Glomerular visceral epithelial cell (primary cell): ENCODE measurements around the gene KREMEN1.
A peak's percentile ranks its signal among the peaks of the same experiment; 100 is the strongest.
"Not testable (repeated sequence)": the region's sequence is repeated elsewhere in the genome, so short reads cannot be mapped to it uniquely, and the experiment has no call there.

Experiments
- DNase-seq: peaks from one replicate; pipeline ENCODE4 v3.0.0-alpha.2; 2016; ENCODE audit errors: extremely low spot score

Gene KREMEN1

DNA sequence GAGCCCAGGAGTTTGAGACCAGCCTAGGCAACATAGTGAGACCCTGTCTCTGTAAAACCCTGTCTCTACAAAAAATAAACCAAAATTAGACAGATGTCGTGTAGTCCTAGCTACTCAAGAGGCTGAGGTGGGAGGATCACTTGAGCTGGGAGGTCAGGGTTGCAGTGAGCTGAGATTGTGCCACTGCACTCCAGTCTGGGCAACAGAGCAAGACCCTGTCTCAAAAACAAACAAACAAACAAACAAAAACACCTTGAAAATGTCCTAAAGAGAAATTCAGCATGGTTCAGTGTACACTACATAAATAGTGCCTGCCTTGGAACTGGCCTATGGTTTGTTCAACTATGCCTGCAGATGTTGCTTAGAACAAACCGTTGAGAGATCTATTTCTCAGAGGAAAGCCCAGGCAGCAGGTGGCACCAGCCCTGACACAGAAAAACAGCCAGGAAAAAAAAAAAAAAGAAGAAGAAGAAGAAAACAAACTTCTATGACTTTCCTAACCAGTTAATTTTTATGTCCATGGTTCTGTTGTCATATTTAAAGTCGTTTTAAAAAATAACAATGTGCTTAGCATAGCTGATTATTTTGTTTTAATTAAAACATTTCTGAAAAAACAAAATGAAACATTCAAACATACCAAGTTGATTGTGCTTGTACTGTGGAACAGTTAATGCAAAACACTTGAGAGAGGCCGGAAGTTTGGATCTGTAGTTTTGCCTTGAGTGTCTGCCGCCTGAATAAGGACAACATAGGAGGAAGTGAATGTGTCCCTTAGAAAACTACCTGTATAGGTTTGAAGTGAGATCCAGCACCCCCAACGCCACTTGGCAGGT, 5.4 kb downstream of the KREMEN1 start:
- no peak for DNase-seq

GRCh38 chr22:29078869-29079207, 6.0 kb downstream of the KREMEN1 start:
- no peak for DNase-seq

GRCh38 chr22:29079218-29079901, 6.5 kb downstream of the KREMEN1 start:
- no peak for DNase-seq

GRCh38 chr22:29080106-29080975, 7.5 kb downstream of the KREMEN1 start:
- DNase-seq = no peak

DNA sequence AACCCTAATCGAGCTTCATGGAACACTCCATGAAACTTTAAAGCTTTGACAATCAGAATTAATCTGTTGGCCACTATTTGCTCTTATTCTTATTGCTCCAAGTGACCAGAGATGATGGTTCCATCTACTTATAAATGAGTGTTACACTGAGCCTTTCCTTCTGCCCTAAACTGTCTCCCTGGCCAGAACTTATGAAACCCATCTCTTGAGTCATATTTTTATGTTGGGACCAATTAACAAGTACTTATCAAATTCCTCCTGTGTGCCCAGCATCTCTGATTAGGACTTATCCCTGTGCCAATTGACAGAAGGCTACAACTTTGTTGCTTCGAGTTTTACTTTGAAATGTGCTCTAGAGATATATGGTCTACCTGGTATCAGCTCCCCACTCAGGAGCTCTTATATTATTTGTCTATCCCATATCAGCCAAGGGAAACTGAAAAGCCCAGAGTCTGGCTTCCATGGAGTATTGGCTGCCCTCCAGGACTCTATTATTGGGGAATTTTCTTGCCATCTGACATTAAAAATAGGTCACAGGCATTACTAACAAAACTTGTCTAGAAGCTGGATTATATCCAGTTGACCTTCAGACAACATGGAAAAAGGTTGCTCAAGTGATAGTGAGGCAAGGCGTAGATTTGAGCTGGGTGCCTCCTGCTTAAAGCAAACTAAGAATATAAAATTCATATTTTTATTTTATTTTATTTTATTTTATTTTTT, 8.8 kb downstream of the KREMEN1 start:
- DNase-seq = no peak

GRCh38 chr22:29082826-29083545, 10.2 kb downstream of the KREMEN1 start:
- DNase-seq = no peak

DNA sequence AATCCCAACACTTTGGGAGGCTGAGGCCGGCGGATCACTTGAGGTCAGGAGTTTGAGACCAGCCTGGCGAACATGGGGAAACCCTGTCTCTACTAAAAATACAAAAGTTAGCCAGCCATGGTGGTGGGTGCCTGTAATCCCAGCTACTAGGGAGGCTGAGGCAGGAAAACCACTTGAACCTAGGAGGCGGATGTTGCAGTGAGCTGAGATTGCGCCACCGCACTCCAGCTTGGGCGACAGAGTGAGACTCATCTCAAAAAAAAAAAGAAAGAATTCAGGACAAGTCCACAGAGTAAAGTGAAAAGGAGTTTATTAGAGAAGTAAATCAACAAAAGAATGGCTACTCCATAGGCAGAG, 10.7 kb downstream of the KREMEN1 start:
- DNase-seq = not testable (repeated sequence)

GRCh38 chr22:29083933-29084591, 11.2 kb downstream of the KREMEN1 start:
- peak; percentile 9 for DNase-seq

- DNase-seq = no peak
Measured at GRCh38 chr22:29087012-29087411, 14.2 kb downstream of the KREMEN1 start.

DNA sequence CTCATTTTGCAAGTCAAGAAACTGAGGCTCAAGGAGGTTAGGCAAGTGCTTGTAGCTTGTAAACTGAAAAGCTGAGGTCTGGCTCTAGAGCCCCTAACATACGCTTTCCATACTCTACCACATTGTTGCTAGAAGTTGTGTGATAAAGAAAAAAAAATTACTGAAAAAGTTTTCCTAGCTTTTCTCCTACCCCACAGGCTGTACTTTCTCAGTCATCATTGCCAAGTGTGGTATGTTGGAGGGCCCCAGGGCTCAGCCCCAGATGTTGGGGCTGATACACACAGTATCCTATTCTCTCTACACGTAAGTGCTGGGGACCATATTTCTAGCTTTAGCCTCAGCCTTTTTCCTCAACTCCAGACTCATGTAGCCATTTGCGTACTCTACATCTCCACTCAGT, 16.0 kb downstream of the KREMEN1 start:
- DNase-seq = no peak

GRCh38 chr22:29089507-29089906, 16.7 kb downstream of the KREMEN1 start:
- no peak for DNase-seq

- no peak for DNase-seq
Measured at GRCh38 chr22:29090039-29090438, 17.2 kb downstream of the KREMEN1 start.

DNA sequence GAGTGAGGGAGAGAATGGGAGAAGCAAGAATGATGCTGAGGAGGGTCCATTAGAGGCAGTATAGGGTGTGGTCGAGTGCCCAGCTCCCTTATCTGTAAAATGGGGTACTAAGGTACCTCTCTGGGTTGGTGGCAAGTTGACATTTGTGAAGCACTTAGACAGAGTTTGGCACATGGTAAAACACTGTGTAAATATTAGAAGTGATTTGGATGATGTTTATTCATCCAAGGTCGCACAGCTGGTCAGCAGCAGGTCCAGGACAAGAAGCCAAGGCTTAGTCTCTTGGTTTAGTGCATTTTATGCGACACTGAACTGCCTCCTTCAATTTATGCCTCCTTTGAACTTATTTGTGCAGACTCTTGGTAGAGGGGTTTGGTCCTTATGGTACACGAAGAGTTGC, 19.4 kb downstream of the KREMEN1 start:
- DNase-seq = no peak

DNA sequence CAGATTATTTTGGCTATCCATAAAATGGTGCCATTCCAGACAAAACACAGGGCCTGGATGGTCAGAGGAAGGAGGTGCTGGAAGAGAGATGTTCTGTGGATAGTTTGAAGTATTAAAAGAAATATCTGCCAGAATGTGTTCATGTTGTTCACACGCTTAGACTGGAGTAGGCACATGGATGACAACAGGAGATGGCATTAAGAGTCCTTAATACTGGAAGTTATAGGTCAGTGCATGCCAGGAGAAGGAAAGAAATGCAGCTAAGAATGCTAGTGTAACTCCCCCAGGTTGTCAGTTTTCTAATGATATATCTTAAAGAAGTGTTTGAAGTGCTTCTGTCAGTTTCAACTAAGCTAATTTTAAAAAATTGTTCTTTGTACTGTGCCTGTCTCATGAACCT, 20.2 kb downstream of the KREMEN1 start:
- no peak for DNase-seq

- DNase-seq = peak; percentile 11
Measured at GRCh38 chr22:29093501-29094300, 20.9 kb downstream of the KREMEN1 start.

GRCh38 chr22:29095459-29095858, 22.6 kb downstream of the KREMEN1 start:
- no peak for DNase-seq

GRCh38 chr22:29096736-29097669, 24.2 kb downstream of the KREMEN1 start:
- DNase-seq = no peak

GRCh38 chr22:29098296-29098695, 25.5 kb downstream of the KREMEN1 start:
- no peak for DNase-seq

DNA sequence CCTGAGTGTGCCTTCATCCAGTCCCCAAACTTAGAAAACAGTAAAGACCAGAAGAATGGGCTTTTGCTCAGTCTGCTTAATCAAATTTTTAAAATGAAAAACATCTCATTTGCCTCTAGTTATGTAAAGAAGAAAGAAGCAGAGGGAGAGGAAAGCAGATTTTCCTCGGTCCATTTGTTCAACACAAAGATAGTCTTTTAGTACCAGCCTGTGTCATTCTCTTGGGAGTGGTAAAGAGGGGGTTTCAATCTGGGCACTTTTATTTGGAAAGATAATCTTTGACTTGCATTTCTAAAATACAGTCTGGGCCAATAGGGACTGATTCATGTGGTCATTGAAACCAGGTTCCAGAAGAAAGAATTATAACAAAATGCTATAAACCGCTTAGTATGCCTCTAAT, 29.5 kb downstream of the KREMEN1 start:
- no peak for DNase-seq
